ENCODE measurements around the gene MYADML2.

Gene MYADML2

GRCh38 chr17:81908793-81909192, 38.2 kb downstream of the MYADML2 start:
- DNase-seq: no peak

GRCh38 chr17:81907219-81908145, 39.6 kb downstream of the MYADML2 start:
- DNase-seq: no peak

GRCh38 chr17:81906476-81907218, 40.4 kb downstream of the MYADML2 start:
- no peak for DNase-seq

- DNase-seq: no peak
Measured at GRCh38 chr17:81905993-81906392, 41.0 kb downstream of the MYADML2 start.

GRCh38 chr17:81905424-81905875, 41.6 kb downstream of the MYADML2 start:
- DNase-seq: no peak

GRCh38 chr17:81904600-81905423, 42.2 kb downstream of the MYADML2 start:
- DNase-seq: no peak

GRCh38 chr17:81903896-81904599, 43.0 kb downstream of the MYADML2 start:
- DNase-seq: no peak

GRCh38 chr17:81903415-81903831, 43.6 kb downstream of the MYADML2 start:
- DNase-seq: no peak

GRCh38 chr17:81902653-81903414, 44.2 kb downstream of the MYADML2 start:
- DNase-seq: no peak

- DNase-seq: no peak
Measured at GRCh38 chr17:81902023-81902652, 44.9 kb downstream of the MYADML2 start, which contains the start of gene NPB. TSS of gene NPB (plus strand) at chr17:81902238. CDS start at chr17:81902278, 40 bp downstream.

- no peak for DNase-seq
Measured at GRCh38 chr17:81901167-81902022, 45.6 kb downstream of the MYADML2 start.

GRCh38 chr17:81900181-81900820, 46.7 kb downstream of the MYADML2 start:
- no peak for DNase-seq

GRCh38 chr17:81899514-81900166, 47.4 kb downstream of the MYADML2 start:
- DNase-seq: no peak

GRCh38 chr17:81898885-81899284, 48.1 kb downstream of the MYADML2 start:
- no peak for DNase-seq

GRCh38 chr17:81898029-81898866, 48.8 kb downstream of the MYADML2 start:
- no peak for DNase-seq

GRCh38 chr17:81895400-81895799, 51.6 kb downstream of the MYADML2 start:
- DNase-seq: no peak

GRCh38 chr17:81891303-81891552, 55.8 kb downstream of the MYADML2 start:
- DNase-seq: no peak

Data from CD4-positive, alpha-beta T cell treated with Interleukin-15 for 1 hour (primary cell).